HEK293 (cell line): ENCODE data around the gene ADIG.

Experiments
- CTCF ChIP-seq: fragments of 450-650 bp; formaldehyde crosslinking; IDR thresholded peaks from 2 replicates; pipeline ENCODE4 v1.5.1; 2016; ENCODE audit warnings: missing biosample characterization, missing genetic modification characterization
- PRDM1 ChIP-seq: fragments of 450-650 bp; formaldehyde crosslinking; IDR thresholded peaks from 2 replicates; pipeline ENCODE4; 2016; ENCODE audit warnings: missing biosample characterization, missing genetic modification characterization
- RBAK ChIP-seq: fragments of 450-650 bp; formaldehyde crosslinking; IDR thresholded peaks from 2 replicates; pipeline ENCODE4 v1.5.1; 2016; ENCODE audit warnings: missing biosample characterization, missing genetic modification characterization
- SP2 ChIP-seq: fragments of 450-650 bp; formaldehyde crosslinking; IDR thresholded peaks from 2 replicates; pipeline ENCODE4 v1.5.1; 2016; ENCODE audit warnings: missing biosample characterization, missing genetic modification characterization
- ZBTB11 ChIP-seq: fragments of 450-650 bp; formaldehyde crosslinking; conservative IDR thresholded peaks from 2 replicates; pipeline ENCODE4 v1.5.1; 2016; ENCODE audit warnings: low read depth, missing biosample characterization, missing genetic modification characterization
- ZNF132 ChIP-seq: fragments of 450-650 bp; formaldehyde crosslinking; IDR thresholded peaks from 2 replicates; pipeline ENCODE4 v1.5.1; 2017; ENCODE audit warnings: missing biosample characterization, missing genetic modification characterization, borderline replicate concordance
- ZNF133 ChIP-seq: fragments of 450-650 bp; formaldehyde crosslinking; IDR thresholded peaks from 2 replicates; pipeline ENCODE4 v1.5.1; 2016; ENCODE audit warnings: missing biosample characterization, missing genetic modification characterization
- ZNF138 ChIP-seq: fragments of 450-650 bp; formaldehyde crosslinking; IDR thresholded peaks from 2 replicates; pipeline ENCODE4 v1.5.1; 2016; ENCODE audit warnings: missing biosample characterization, missing genetic modification characterization, borderline replicate concordance
- ZNF184 ChIP-seq: fragments of 450-650 bp; IDR thresholded peaks from 2 replicates; pipeline ENCODE4 v1.5.1; 2018; ENCODE audit warnings: missing biosample characterization, mild to moderate bottlenecking, missing genetic modification characterization
- ZNF274 ChIP-seq, 2 experiments: fragments of 200-500 bp in 1 of 2; fragments of 450-650 bp in 1 of 2; sonication (Bioruptor generic) in 1 of 2; formaldehyde crosslinking in 1 of 2; IDR thresholded peaks; 2 replicates each; pipeline versions ENCODE4 v1.5.1 to v1.6.1; 2014 to 2016; ENCODE audit warnings: borderline replicate concordance in 1 of 2, inconsistent platforms in 1 of 2, low read length in 1 of 2, missing biosample characterization in 1 of 2, missing genetic modification characterization in 1 of 2
- ZNF362 ChIP-seq: fragments of 450-650 bp; formaldehyde crosslinking; IDR thresholded peaks from 2 replicates; pipeline ENCODE4 v1.5.1; 2016; ENCODE audit warnings: missing biosample characterization, missing genetic modification characterization
- ZNF555 ChIP-seq: fragments of 450-650 bp; formaldehyde crosslinking; conservative IDR thresholded peaks from 2 replicates; pipeline ENCODE4 v1.5.1; 2017; ENCODE audit warnings: missing biosample characterization, mild to moderate bottlenecking, missing genetic modification characterization, inconsistent platforms
- ZNF747 ChIP-seq: fragments of 450-650 bp; formaldehyde crosslinking; IDR thresholded peaks from 2 replicates; pipeline ENCODE4 v1.5.1; 2016; ENCODE audit warnings: missing biosample characterization, missing genetic modification characterization

- no peak for TF ChIP-seq RBAK (tag by site-specific recombination)
- TF ChIP-seq ZNF138, result no peak
- TF ChIP-seq ZNF274 (IDR thresholded peaks at IDR 0.05; ENCODE audit: low read length), result no peak
- no peak for TF ChIP-seq ZNF274 (tag by site-specific recombination; IDR thresholded peaks at IDR 0.05; ENCODE audit: borderline replicate concordance)
- TF ChIP-seq ZNF362, result no peak
- TF ChIP-seq ZNF133 (tag by site-specific recombination), result no peak
- no peak for TF ChIP-seq CTCF (tag by site-specific recombination)
- no peak for TF ChIP-seq ZNF132 (tag by site-specific recombination)
- TF ChIP-seq ZNF747 (tag by site-specific recombination), result no peak
- TF ChIP-seq ZBTB11 (tag by site-specific recombination), result no peak
- no peak for TF ChIP-seq ZNF184
- no peak for TF ChIP-seq PRDM1
- no peak for TF ChIP-seq ZNF555
- TF ChIP-seq SP2, result no peak
Observed at GRCh38 chr20:38589967-38590675, 9.1 kb downstream of the ADIG start.
